Measurements from ENCODE around the gene ZNF396. TPM values are rescaled to one million over a fixed set of nuclear protein-coding genes. Genes with fewer than 3 reads are reported as not detected.

ZNF396 gene
- total RNA-seq, 1 donor from 2014 or later = 0.19 TPM

DNA sequence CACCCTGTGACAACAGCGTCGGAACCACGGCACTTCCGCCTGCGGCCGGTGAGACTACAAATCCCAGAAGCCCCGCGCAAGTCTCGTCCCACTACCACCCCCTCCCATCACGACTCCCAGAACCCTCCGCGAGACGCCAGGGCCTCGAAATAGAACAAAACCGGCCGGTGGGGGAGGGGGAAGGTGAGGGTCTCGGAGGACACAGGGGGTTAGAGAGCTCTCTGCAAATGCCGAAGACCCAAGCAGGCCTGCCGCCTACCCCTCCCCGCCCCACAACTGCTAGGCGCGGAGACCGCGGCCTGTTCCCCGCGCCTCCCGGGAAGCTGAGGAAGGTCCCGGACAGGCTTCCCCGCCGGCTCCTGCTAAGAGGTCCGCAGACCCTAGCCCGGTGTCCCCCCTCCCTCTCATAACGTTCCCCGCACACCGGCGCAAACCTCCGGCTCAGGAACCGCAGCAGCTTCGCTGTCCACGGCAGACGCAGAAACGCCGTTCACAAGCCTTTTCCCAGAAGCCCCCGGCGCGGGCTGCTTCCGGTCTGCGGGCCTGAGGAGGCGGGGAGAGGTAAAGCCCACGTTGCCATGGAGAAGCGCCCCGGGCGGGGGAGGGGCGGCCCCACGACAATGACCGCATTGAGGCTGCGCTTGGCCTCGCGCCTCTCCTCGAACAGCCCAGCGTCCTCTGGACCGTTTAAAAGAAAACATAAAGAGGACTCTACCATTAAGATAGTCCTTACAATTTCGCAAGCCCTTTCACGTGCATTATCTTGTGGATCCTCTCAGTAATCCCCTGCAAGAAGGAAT, 33.0 kb downstream of the ZNF396 start, which contains the start of gene ZNF24:
TSS of gene ZNF24 (minus strand) at position 485 of the 800 bp plus-strand sequence. CDS start 3,770 bp downstream, outside the sequence.
- intact Hi-C loops (cut with micrococcal nuclease) = loop anchor here (1.0 to 2.0 kb wide), 6 partner anchors 33 to 628 kb away; partner anchors contain the start of genes INO80C, MAPRE2, RMP24 and ZNF396
- DNase-seq = peak; percentile 98
- peaks cover 23% of the 10 kb centered on the region for H3K36me3 Mint-ChIP-seq (ENCODE audit: low read depth)
- H3K27ac Mint-ChIP-seq = peak within 1 kb of the TSS; percentile 94
- H3K4me3 Mint-ChIP-seq = peak within 1 kb of the TSS; percentile 100
- H3K27me3 Mint-ChIP-seq = peaks cover 1% of the 10 kb centered on the region
- H3K4me1 Mint-ChIP-seq = peaks cover 33% of the 10 kb centered on the region
- H3K9me3 Mint-ChIP-seq = no peaks in the 10 kb centered on the region

DNA sequence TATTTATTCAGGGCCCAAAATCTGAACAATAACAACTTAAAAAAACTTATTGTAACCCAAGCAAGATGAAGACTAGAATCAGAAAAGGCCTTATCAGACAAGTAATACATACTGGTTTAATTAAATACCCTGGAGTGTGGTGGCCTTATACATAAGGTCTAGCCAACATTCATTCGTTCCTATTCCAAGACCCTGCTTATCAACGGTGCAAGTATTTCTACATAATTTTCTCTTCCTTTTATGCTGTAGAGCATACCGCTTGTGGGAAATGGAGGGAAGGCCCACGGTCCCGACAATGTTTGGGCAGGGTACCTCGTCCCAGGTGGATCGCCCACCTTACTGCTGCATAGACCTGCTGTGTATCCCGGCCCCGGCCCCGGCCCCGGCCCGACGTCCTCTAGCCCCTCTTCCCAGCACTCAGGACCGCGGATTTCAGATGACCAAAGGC, 33.6 kb downstream of the ZNF396 start:
- DNase-seq = no peak
- Mint-ChIP-seq H3K4me1 (peaks cover 36% of the 10 kb centered on the region), H3K4me3 (peak overlapping the region; percentile 100), H3K9me3 (no peaks in the 10 kb centered on the region), H3K27ac (peak overlapping the region; percentile 94), H3K36me3 (ENCODE audit: low read depth) (peaks cover 29% of the 10 kb centered on the region), H3K27me3 (peaks cover 1% of the 10 kb centered on the region)
- intact Hi-C loops (cut with micrococcal nuclease) = loop anchor here (1.0 kb wide), 1 partner anchor 629 kb away; the partner anchor contains the start of gene RMP24

DNA sequence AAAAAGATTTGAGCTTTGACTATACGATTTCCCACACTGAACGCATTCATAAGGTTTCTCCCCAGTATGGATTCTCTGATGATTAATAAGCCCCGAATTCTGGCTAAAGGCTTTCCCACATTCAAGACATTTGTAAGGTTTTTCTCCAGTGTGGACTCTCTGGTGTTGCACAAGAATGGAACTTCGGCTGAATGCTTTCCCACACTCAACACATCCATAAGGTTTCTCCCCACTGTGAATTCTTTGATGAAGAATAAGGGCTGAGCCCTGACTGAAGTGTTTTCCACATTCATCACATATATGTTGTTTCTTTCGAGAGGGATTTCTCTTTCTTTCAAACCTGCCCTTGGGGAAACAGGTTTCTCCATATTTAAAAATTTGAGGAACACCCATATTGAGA, 39.9 kb downstream of the ZNF396 start:
- no peaks in the 10 kb centered on the region for H3K27me3 Mint-ChIP-seq
- intact Hi-C loops (cut with micrococcal nuclease) = no loop called here
- no peak overlapping the region for H3K27ac Mint-ChIP-seq
- no peaks in the 10 kb centered on the region for H3K9me3 Mint-ChIP-seq
- peaks cover 22% of the 10 kb centered on the region for H3K4me1 Mint-ChIP-seq
- no peak for DNase-seq
- H3K4me3 Mint-ChIP-seq = no peak overlapping the region
- peaks cover 76% of the 10 kb centered on the region for H3K36me3 Mint-ChIP-seq (ENCODE audit: low read depth)

DNA sequence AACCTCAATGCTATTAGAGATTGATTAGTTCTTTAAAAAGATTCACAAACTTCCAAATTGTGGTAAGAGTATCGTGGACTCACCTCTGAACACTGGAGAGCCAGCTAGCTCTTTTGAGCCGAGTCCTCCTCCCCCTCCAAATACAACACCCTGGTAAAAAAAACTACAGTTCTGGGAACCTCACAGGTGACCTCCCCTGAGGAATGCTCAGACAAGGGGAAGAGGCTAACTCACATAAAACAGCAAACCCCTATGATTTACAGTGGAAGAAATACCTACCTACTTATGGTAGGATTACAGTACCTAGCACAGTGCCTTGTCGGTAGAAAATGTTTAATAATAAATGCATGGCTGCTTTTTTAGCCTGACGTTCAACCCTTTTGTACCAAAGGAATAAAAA, 41.3 kb downstream of the ZNF396 start:
- H3K4me3 Mint-ChIP-seq = no peak overlapping the region
- no peak overlapping the region for H3K27ac Mint-ChIP-seq
- H3K9me3 Mint-ChIP-seq = no peaks in the 10 kb centered on the region
- H3K27me3 Mint-ChIP-seq = no peaks in the 10 kb centered on the region
- intact Hi-C loops (cut with micrococcal nuclease) = no loop called here
- peaks cover 77% of the 10 kb centered on the region for H3K36me3 Mint-ChIP-seq (ENCODE audit: low read depth)
- peaks cover 19% of the 10 kb centered on the region for H3K4me1 Mint-ChIP-seq
- DNase-seq = no peak

DNA sequence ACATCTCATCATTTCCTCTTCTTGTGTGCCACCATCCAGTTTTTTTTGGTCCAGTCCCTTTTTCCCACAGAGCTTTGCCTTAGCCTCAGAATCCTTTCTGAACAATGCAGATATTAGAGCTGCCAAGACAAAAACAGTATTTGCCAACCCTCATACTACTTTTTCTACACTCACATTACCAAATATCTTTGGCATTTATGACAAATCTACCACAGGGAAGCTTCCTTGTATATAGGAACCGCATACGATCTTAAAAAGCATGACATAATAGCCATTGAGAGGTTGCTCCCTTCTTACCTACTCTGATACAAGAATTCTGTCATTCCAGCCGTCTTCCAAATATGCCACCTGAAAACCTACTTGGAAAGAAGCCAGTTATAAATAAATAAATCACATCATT, 42.3 kb downstream of the ZNF396 start:
- Mint-ChIP-seq H3K27ac (no peak overlapping the region), H3K4me3 (no peak overlapping the region), H3K27me3 (no peaks in the 10 kb centered on the region), H3K4me1 (peaks cover 15% of the 10 kb centered on the region), H3K9me3 (no peaks in the 10 kb centered on the region), H3K36me3 (ENCODE audit: low read depth) (peaks cover 68% of the 10 kb centered on the region)
- DNase-seq = no peak
- intact Hi-C loops (cut with micrococcal nuclease) = no loop called here

DNA sequence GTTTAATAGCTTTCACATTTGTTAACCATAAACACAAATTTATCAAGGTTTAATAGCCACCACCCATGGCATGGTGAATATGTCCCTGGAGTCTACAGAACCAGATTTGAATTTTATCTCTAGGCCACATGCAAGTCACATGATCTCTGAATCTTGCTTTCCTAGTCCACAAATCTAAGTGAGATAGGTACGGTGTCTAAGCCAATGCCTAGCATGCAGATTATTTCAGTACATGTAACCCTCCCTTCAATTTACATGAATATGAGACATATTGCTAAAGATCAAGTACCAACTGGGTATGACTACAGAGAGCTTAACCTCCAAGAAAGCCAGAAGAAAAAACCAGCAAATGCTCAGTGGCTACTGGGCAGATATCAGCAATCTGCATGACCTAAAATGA, 42.9 kb downstream of the ZNF396 start:
- no peaks in the 10 kb centered on the region for H3K27me3 Mint-ChIP-seq
- no peak for DNase-seq
- H3K27ac Mint-ChIP-seq = no peak overlapping the region
- H3K36me3 Mint-ChIP-seq (ENCODE audit: low read depth) = peaks cover 62% of the 10 kb centered on the region
- no peak overlapping the region for H3K4me3 Mint-ChIP-seq
- intact Hi-C loops (cut with micrococcal nuclease) = no loop called here
- no peaks in the 10 kb centered on the region for H3K9me3 Mint-ChIP-seq
- H3K4me1 Mint-ChIP-seq = peaks cover 10% of the 10 kb centered on the region

DNA sequence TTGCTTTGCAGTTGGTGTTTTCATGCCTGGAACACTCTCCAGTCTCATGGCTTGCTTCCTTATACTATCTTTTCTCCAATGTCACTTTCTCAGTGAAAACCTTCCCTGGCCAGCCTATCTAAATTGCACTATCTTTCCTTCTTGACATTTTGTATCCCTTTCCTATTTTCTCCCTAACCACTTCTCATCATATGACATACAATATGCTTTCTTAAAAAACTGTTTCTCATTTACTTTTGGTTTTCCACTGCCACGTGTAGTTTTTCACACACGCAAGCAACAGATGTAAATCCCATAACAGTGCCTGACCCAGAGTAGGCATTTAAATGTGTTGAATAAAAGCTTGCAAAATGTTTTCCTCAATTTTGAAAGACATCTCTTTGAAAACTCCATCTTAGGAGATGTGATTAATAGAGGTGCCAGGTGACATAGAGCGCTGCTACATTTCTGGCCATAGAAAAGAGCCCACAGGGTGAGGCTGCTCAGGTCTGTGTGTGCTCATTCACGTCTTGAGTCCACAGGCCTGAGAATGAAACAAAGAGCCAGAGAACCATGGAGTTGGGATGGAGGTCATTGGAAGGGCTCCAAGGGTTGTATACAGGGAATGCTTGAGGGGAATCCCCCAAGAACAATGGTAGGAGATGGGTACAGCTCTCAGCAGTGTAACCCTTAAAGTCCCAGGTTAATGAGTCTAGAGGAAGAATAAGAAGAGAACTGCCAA, 45.6 kb downstream of the ZNF396 start:
- intact Hi-C loops (cut with micrococcal nuclease) = no loop called here
- no peak overlapping the region for H3K27ac Mint-ChIP-seq
- no peak for DNase-seq
- peaks cover 2% of the 10 kb centered on the region for H3K4me1 Mint-ChIP-seq
- H3K36me3 Mint-ChIP-seq (ENCODE audit: low read depth) = peaks cover 40% of the 10 kb centered on the region
- no peak overlapping the region for H3K4me3 Mint-ChIP-seq
- H3K9me3 Mint-ChIP-seq = no peaks in the 10 kb centered on the region
- H3K27me3 Mint-ChIP-seq = no peaks in the 10 kb centered on the region

DNA sequence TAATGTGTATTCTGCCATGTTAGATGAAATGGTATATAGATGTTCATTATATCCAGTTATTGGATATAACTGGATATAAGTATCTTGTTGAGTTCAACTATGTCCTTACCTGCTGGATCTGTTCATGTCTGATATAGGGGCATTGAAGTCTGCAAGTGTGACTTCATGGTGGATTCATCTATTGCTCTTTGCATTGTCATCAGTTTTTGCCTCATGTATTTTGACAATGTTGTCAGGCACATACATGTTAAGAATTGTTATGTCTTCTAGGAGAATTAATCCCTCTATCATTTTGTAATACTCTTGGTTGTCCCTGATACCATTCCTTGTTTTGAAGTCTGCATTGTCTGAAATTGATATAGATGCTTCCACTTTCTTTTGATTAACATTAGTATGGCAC, 48.3 kb downstream of the ZNF396 start:
- Mint-ChIP-seq H3K9me3 (no peaks in the 10 kb centered on the region), H3K27ac (no peak overlapping the region), H3K27me3 (no peaks in the 10 kb centered on the region)

DNA sequence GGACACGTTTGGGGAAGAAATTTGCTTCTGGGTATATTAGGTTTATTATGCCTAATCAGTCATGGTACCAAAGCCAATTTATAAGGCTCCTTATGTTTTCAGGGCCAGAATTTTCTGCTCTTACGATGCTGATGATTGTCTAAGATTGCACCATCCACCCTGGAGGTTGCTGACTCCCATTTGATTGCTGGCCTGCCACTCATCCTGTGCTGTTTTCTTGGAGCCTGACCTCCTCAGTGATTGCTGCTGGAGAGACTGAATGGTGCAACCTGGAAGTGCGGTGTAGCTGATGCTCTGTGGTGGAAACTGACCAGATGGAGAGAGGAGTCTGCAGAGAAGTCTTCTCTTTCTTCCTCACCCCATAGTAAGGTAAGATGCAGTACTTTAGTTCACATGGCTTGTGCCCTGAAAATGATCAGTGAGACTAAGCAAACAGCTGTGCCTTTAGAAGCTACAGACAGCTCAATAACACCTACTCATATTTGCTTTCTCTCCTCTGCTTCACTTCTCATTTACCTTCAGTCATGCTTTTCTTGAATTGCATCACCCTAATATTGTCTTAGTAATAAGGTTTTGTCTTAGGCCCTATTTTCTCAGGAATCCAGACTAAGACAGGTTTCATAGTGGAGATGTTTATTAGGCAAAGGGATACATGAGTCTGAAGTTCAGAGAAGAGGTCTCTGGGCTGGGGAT, 50.3 kb downstream of the ZNF396 start:
- H3K4me1 Mint-ChIP-seq = no peaks in the 10 kb centered on the region
- no peaks in the 10 kb centered on the region for H3K9me3 Mint-ChIP-seq
- intact Hi-C loops (cut with micrococcal nuclease) = no loop called here
- no peak for DNase-seq
- no peaks in the 10 kb centered on the region for H3K27me3 Mint-ChIP-seq
- H3K36me3 Mint-ChIP-seq (ENCODE audit: low read depth) = peaks cover 2% of the 10 kb centered on the region
- H3K4me3 Mint-ChIP-seq = no peak overlapping the region
- no peak overlapping the region for H3K27ac Mint-ChIP-seq

More for the DNA sequence above, 48.3 kb downstream of the ZNF396 start:
- Mint-ChIP-seq H3K4me3 (no peak overlapping the region), H3K4me1 (no peaks in the 10 kb centered on the region), H3K36me3 (ENCODE audit: low read depth) (peaks cover 18% of the 10 kb centered on the region)
- no peak for DNase-seq
- intact Hi-C loops (cut with micrococcal nuclease) = no loop called here

DNA sequence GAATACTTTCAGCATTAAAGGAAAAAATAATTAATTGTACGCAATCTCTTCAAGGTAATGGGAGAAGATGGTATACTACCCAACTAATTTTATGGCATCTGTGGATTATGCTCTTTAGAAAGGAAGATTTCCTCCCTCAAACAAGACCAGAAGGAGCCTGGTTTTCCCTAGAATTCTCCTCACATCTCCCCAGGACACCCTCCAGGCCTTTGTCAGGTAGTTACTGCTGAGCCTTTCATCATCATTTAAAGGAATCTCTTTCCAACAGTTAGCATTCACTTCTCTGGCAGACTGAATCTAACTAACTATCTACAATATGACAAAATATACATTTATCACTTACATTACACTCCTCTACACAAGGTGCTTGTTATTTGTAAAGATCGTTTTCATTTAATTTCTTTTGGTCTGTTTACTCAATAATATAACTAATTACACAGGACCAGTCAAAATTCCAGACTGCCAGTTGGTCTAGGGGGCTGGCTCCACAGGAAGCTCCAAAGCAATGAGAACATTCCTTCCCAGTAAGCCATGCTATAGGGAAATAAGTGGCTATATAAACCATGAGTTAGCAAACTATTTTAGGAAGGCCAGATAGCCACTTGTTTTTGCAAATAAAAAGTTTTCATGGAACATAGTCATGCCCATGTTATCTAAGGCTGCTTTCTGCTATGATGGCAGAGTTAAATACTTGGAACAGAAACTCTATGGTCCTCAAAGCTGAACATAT, 52.0 kb downstream of the ZNF396 start:
- intact Hi-C loops (cut with micrococcal nuclease) = no loop called here
- Mint-ChIP-seq H3K4me1 (no peaks in the 10 kb centered on the region), H3K9me3 (no peaks in the 10 kb centered on the region), H3K36me3 (ENCODE audit: low read depth) (peaks cover 2% of the 10 kb centered on the region), H3K4me3 (no peak overlapping the region), H3K27ac (no peak overlapping the region), H3K27me3 (no peaks in the 10 kb centered on the region)
- no peak for DNase-seq

DNA sequence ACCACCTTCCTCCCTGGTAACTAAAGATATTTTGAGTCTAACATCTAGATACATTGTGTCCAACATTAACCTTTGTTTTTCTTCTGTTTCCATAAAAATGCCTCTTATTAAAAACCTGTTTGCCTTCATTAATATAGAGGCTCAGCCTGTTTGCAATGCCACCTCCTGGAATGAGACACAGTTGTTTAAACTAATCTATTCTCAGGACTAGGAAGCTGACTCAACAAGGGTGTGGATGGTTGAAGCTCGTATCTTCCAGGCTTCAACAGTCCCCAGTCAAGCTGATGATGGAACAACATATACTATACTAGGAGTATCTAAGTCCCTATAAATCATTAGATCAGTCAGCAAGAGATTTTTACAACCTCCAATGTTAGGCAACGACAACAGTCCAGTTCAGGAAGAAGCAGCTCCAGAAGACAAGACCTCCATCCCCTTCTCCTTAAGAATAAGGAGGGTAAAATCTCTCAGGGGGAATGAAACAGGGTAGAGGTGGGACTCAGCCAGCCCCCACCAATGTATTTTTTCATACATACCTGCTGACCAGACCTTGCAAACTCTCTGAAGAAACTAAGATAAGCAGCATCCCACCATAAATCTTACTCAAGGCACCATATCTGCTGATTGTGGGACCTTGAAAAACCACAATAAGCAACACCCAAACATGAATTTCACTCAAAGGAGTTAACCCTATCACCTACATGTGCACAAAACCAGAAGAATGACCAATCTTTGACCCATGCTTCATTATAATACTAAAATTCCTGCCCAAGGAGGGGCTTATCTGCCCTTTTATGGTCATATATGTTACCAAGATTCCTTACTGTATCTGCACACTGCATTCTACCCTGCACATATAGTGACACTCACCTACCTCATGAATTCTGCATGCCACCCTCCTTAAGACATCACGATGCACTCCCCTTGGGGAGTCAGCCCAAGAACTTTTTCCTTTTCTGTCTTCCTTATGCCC, 54.4 kb downstream of the ZNF396 start:
- DNase-seq = no peak
- intact Hi-C loops (cut with micrococcal nuclease) = no loop called here
- Mint-ChIP-seq H3K9me3 (no peaks in the 10 kb centered on the region), H3K36me3 (ENCODE audit: low read depth) (no peaks in the 10 kb centered on the region), H3K27me3 (no peaks in the 10 kb centered on the region), H3K4me3 (no peak overlapping the region), H3K27ac (no peak overlapping the region), H3K4me1 (no peaks in the 10 kb centered on the region)

Data from activated CD4-positive, alpha-beta T cell treated with anti-CD3 and anti-CD28 coated beads, Interleukin-2, amount 10 ng/mL, durations not matched to agents 24 days and 14 days (primary cell).